Stimulated activated CD4-positive, alpha-beta T cell treated with anti-CD3 and anti-CD28 coated beads, TNF-alpha, amount 100 ng/mL, for 24 hours (primary cell): ENCODE data around the gene TMEM147.
"Not testable (repeated sequence)": the region's sequence is repeated elsewhere in the genome, so short reads cannot be mapped to it uniquely, and the experiment has no call there.

ENCODE experiments used
- DNase-seq, 3 experiments: peaks; one replicate each; pipeline ENCODE4 v3.0.0-alpha.2; 2020; ENCODE audit warnings: low read depth in 3 of 3

The TMEM147 gene

DNA sequence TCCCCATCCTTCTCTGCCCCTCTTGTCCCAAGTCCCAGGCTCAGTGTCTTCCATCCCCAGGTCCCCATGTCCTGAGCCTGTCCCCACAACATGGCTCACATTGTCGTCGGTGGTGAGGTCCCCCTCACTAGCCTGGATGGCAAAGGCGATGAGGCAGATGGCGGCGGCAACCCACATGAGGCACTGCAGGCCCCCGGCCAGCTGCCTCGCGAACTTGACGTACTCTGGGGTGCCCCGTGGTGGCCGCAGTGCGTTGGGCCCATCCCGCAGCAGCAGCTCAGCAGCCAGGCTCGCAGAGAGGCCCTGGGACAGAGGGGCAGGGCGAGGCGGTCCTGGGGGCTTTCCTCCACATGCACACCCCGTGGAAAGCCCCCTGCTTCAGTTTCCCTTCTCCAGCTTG, 16.9 kb downstream of the TMEM147 start:
- DNase-seq: no peak

DNA sequence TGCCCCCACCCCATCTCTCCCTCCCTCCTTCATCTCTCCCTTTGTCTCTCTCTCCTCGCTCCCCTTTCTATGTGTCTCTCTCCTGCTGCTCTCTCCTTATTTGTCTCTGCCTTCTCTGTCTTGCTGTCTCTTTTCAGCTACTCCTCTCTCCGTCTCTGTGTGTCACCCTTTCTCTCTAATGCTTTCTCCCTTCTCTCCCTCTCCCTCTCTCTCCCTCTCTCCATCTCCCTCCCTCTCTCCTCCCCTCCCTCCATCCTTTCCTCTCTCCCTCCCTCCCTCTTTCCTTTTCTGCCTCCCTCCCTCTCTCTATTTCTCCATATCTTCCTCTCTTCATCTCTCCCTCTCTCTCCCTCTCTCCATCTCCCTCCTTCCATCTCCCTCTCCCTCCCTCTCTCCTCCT, 17.4 kb downstream of the TMEM147 start:
- DNase-seq: no peak

DNA sequence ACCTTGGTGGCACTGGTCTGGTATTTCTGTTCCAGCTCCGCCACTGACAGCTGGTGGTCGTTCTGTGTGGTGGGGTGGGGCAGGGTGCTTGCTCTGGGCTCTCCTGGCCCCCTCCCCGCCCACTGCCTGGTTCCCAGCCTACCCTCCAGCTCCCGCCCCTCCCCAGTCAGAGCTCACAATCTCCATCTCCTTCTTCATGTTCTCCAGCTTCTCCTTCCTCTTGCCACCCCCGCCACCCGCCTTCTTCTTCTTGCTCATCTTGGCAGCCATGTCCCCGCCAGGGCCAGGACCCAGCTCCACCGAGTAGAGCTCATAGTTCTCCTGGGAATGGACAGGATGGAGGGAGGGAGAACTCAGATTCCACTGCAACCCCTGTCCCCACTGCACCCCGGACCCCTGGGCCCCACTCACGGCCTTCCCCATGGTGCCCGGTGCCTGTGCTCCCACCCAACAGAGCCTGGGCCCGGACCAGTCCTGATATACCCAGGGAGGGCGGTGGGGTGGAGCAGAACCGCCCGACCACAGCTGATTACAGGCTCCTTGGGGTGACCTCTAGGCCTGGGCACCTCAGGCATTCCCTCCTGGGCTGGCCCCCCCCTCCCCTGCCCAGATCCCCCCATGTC, 17.9 kb downstream of the TMEM147 start, which contains the start of gene ATP4A:
TSS of gene ATP4A (minus strand) at position 452 of the 623 bp plus-strand sequence. CDS start at position 423, 29 bp downstream.
- DNase-seq: no peak

GRCh38 chr19:35565016-35565856, 19.8 kb downstream of the TMEM147 start:
- DNase-seq: no peak

- DNase-seq: no peak
These were observed 21.3 kb downstream of the TMEM147 start for GRCh38 chr19:35566738-35567137.

DNA sequence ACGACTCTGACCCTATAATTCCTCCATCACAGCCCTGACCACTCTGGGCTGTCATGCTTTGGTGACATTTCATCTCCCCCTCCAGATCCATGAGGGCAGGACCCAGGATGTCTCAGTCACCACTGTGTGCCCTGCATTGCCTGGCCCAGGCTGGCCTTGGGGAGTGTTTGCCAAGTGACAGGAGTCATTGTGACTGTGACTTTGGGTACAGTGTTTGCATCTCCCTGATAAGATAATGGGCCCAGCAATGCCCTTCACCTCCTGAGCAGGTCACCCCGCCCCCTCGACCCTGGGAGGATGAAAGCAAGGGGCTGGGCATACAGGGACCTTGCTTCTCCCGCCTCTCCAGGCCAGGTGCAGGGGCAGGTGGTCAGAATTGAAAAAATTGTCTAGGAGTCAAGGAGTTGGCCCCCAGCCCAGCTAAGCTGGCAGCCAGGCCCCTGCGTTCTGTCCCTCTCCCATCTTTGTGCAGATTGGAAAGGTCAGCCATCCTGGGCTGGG, 23.9 kb downstream of the TMEM147 start:
- DNase-seq: no peak

DNA sequence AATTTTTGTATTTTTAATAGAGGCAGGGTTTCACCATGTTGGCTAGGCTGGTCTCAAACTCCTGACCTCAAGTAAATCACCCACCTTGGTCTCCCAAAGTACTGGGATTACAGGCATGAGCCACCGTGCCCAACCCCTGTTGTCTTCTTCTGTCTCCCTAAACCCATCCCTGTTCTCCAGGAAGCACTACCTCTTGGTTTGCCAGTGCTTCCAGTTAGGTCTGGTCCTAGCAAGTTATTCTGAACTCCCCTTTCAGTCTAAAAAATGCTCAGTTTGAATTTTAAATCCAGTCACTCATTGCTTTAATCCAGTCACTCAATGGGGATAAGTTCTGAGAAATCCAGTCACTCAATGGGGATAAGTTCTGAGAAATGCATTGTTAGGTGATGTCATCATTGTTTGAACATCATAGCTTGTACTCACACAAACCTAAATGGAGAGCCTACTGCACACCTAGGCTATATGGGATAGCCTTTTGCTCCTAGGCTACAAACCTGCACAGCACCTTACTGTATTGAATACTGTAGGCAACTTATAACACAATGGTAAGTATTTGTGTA, 26.1 kb downstream of the TMEM147 start:
- no peak for DNase-seq

- DNase-seq: no peak
These were observed 32.5 kb downstream of the TMEM147 start for GRCh38 chr19:35577918-35578317.

GRCh38 chr19:35578707-35579106, 33.3 kb downstream of the TMEM147 start:
- no peak for DNase-seq

DNA sequence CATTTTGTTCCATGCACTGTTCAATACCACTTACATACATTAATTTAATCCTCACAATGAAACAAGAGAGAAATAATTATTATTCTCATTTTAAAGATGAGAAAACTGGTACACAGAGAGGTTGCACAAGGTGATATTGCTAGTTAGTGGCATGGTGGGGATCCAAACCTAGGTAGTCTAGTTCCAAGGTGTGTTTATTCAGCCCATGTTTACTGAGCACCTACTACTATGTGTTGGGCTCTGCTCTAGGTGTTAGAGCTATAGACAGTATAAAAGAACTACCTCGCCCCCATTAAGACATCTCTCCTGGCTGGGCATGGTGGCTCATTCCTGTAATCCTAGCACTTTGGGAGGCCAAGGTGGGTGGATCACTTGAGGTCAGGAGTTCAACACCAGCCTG, 37.3 kb downstream of the TMEM147 start:
- no peak for DNase-seq

DNA sequence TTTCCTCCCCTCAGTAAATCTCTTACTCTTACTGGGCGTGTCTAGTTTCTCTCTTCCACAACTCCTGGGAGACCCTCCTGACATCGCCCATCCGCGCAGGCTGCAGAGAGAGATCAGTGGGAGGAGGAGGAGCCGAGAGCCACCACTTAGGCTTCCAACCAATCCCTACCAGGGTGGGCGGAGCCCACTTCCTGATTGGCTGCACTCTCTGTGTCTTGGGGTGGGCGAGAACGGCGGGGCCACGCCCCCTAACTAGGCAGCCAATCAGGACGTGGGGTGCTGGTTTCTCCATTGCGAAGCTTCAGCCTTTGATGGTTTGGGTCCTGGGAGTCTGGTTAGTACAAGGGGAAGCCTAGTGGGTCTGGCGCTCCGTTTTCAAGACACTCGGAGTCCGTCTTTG, 40.4 kb downstream of the TMEM147 start, which contains the start of gene PMIS2:
TSS of gene PMIS2 (plus strand) at position 326 of the 400 bp plus-strand sequence. CDS start 87 bp downstream, outside the sequence.
- peak in 1 of 3 experiments; percentile 31 for DNase-seq

DNA sequence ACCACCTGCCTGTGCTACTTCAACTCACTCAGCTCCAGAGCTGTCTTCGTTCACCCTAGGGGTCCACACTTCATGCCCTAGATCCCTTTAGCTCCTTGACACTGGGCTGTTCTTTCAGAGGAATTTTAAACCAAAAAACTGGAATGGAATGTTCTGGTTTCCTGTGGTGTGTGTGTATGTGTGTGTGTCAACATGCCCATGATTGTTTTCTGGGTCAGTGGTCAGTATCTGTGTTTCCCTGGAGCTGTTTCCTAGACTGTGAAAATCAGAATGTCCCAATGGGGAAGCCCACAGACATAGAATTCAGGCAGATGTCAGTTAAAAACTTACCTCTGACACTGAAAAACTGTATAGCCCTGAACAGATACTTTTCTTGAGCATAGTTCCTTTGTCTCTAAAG, 41.9 kb downstream of the TMEM147 start:
- no peak for DNase-seq

GRCh38 chr19:35590875-35591274, 45.4 kb downstream of the TMEM147 start:
- no peak for DNase-seq

DNA sequence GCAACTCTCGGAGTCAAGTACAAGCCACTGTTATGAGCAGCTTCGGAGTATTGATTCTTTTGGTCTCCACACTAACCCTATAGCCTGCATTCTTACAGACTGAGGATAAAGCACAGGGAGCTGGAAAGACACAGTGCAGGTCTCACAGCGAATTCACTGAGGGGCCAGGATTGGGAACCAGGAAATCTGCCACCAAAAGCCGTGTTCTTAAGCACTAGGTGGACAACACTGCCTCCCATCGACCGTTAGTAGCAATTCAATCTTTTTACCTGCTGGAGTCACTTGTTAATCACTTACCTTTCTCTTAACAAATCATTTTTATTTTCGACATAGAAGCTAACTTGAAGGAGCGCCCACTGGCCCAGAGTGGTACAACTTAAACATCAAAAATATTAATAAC, 46.8 kb downstream of the TMEM147 start:
- DNase-seq: no peak

DNA sequence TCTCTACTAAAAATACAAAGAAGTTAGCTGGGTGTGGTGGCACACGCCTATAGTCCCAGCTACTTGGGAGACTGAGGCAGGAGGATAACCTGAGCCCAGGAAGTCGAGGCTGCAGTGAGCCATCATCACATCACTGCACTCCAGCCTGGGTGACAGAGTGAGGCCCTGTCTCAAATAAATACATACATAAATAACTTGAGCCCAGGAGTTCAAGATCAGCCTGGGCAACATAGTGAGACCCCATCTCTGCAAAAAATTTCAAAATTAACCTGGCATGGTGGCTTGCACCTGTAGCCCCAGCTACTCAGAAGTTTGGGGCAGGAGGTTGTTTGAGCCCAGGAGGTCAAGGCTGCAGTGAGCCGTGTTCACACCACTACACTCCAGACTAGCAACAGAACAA, 49.6 kb downstream of the TMEM147 start:
- not testable (repeated sequence) for DNase-seq

- no peak for DNase-seq
These were observed 50.5 kb downstream of the TMEM147 start for GRCh38 chr19:35595928-35596327.

DNA sequence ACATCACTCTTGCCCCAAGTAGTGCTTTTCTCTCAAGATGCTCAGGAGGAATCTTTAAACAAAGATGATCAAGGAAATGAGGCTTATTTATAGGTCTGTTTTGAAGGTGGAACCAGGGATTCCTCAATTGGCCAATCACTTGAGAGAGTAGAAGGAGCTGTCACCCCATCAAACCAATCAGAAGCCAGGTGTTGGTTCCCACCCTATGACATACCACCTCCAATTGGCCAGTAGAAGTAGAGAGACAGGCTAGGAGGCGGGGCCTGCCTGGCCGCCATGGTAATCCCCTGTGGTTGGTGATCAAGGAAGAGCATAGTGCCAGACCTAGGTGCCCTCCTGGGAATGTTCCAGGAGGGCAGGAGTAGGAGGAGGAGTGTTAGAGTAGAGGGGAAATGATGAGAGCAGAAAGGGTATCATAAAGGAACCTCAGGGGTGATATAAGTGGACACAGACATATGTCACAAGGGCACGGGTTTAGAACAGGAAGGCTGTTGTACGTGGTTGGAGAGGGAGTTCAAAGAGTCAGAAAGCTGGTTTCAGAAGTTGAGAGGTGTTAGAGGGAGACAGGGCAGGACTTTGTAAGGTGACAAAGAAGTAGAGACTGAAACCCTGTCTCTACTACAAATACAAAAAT, 51.1 kb downstream of the TMEM147 start:
- peak in 1 of 3 experiments; percentile 17 for DNase-seq
